ENCODE measurements around the gene SGTA. TPM values are rescaled to one million over a fixed set of nuclear protein-coding genes. Genes with fewer than 3 reads are reported as not detected.
"Not testable (repeated sequence)": the region's sequence is repeated elsewhere in the genome, so short reads cannot be mapped to it uniquely, and the experiment has no call there.

Gene SGTA
- total RNA-seq, 1 experiment from 2014 or later, result 114 TPM

DNA sequence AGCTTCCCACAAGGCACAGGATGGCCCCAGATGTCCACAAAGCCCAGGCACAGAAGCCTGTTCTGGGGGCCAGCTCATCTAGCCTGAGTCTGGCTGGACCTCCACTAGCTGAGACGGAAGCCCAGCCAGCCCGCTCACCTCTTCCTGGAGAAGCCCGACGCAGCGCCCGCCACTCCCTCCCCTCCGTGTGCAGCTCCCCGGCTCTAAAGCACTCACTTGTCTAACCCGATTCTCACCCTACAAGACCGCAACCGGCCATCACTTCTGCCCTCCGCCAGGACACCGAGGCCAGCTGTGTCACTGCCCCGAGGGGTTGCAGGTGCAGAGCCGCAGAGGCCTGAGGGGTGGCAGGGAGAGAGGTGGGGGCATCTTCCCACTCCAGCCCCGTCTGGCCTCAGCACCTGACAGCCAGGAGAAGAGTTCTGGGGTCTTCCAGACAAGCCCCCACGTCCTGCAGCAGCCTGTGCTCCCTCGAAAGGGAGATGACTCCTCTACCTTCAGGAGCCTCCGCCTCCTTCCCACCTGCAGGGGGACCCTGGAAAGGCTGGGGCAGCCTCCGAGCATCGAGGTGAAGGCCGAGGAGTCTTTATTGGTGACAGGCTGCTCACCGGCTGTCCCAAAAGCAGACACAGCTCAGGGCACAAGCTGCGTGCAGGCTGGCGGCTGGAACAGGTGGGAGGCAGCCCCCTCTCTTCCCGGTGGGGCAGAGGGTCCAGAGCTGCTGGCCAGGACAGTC is 56.0 kb downstream of the SGTA start:
- no peak for DNase-seq (ENCODE audit: low spot score)

DNA sequence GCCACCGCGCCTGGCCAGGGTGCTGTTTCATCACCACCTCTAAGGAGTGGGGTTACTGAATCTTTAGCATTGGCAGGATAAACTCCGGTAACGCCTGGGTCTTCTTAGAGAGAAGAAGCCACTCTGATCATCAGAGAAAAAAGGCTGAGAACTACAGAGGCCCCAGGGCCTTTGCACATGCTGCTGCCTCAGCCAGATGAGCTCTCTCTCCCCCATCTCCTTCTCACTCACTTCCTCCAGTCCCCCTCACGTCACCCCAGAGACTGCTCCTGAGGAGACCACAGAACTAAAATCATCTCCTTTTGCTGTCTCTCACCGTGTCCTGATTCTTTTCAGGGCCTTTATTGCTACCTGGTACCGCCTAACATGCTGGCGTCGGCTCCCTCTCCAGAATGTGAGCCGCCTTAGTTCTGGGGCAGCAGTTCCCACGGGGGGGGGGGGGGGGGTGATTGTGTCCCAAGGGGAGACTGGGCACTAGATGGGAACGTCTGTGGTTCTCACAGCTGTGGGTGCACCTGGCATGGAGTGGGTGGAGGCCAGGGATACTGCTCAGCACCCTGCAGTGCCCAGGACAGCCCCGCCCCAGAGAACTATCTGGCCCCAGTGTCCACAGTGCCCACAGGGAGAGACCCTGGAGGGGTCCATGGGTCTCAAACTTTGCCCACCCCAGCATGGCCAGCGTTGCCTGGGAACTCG is 56.8 kb downstream of the SGTA start:
- DNase-seq (ENCODE audit: low spot score), result peak; percentile 55

- no peak for DNase-seq (ENCODE audit: low spot score)
Observed at GRCh38 chr19:2724148-2724557, 58.9 kb downstream of the SGTA start.

GRCh38 chr19:2723747-2724146 is 59.3 kb downstream of the SGTA start:
- DNase-seq (ENCODE audit: low spot score), result no peak

- DNase-seq (ENCODE audit: low spot score), result no peak
Observed at GRCh38 chr19:2723345-2723715, 59.7 kb downstream of the SGTA start.

GRCh38 chr19:2722541-2723344 is 60.3 kb downstream of the SGTA start:
- DNase-seq (ENCODE audit: low spot score), result peak; percentile 95

- DNase-seq (ENCODE audit: low spot score), result no peak
Observed at GRCh38 chr19:2721570-2722540, 61.2 kb downstream of the SGTA start.

DNA sequence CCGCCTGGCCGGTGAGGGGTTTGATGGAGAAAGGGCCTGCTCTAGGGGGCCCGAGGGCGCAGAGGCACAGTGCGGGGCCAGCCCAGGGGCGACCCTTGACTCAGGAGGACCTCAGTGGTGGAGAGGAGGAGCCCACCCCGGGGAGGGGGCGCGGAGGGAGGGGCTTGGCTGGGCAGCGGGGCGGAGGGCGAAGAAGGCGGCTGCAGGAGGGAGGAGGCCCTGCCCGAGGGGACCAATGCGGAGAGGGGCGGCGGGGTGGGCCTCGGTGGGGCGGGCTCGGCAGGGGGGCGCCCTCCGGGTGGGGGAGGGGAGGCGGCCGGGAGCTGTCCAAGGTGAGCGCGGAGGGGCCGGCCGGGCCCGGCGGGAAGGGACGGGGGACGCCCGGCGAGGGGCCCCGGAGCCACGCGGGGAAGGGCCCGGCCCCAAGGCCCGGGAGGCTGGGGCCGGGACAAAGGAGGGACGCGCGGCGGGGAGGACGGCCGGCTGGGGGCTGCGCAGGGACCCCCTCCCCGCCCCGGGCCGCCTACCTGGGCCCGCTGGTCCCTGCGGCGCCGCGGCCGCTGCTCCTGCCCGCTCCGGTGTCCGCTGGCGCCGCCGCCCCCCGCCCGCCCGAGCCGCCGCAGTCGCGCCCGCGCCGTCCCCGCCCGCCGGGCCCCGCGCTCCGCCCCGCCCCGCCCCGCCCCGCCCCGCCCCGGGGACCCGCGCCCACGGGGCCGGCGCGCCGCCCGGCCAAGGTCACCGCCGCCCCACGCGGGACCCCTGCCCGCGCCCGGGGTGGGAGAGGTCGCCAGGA is 62.1 kb downstream of the SGTA start, which contains the start of gene DIRAS1:
TSS of gene DIRAS1 (minus strand) at position 596 of the 793 bp plus-strand sequence. CDS start 3,566 bp downstream, outside the sequence.
- DNase-seq (ENCODE audit: low spot score), result no peak

DNA sequence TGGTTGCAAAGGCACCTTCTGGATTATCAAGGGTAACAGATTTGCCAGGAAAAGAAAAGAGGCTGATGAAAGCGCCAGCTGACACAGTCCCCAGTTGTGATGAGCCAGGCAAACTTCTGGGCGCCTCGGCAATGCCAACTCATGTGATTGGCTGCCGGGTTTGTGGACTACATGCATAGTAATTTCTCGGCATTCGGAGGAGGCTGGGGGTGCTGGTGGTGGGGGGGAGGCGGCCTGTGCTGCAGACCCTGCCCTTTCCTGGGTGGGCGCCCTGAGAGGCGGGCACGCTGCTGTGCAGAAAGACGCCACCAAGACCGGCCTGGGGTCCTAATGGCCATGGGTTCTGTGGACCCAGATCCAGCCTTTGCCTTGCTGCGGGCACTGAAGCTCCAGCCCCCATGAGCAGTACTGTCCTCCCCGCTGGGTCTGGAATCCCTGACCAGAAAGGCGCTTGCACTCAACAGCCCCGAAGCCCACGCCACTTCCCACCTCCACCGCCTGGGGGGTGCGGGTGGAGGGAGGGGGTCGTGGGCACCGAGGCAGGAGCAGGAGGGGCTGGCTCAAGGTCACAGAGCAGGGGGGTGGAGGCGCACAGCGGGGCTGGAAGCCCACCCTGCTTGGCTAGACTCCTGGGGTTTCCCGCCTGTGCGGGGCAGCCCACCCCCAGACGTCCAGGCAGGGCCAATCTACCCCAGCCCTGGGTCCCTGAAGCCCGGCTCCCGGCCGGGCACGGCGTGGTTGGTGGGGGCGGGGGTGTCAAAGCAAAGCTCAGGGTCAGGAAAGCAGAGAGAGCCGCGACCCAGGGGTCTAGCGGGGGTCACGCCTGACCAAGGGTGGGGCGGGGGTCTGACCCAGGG is 62.9 kb downstream of the SGTA start:
- peak; percentile 37 for DNase-seq (ENCODE audit: low spot score)

- DNase-seq (ENCODE audit: low spot score), result no peak
Observed at GRCh38 chr19:2719232-2719735, 63.8 kb downstream of the SGTA start.

DNA sequence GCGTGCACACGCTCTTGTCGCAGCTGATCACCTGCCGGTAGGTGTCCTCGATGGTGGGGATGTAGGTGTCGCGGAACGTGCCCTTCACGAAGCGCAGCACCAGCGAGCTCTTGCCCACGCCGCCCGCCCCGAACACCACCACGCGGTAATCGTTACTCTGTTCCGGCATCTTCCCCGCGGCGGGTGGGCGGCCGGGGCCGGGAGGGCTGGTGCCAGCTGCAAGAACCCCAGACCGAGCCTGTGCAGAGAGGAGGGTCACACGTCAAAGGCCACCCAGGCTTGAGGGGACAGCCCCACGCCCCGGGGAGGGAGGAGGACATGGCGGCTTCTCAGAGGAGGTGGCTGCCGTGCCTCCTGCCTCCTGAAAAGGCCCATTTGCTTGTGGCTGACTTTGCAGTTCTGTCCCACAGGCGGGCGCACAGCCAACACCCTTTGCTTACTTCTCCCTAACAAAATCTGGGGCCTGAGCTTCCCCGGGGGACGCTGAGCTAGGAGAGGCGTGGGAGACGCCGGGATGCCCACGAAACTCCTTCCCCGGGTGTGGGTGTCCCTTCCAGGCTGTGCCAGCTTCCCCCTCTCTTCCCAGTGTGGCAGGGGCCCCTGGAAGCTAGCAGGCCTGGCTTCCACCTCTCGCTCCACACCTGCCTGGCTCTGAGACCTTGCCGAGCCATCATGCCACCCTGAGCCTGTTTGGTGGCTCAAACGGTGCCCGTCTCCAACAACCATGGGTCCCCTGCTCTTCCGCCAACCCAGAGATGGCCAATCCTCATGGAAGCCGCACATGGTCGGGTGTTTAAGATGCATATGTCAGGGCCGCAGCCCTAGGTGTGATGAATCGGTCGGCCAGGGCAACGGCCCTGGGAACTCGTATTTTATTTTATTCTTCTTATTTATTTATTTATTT is 65.2 kb downstream of the SGTA start:
- no peak for DNase-seq (ENCODE audit: low spot score)

GRCh38 chr19:2716722-2717637 is 66.1 kb downstream of the SGTA start:
- DNase-seq (ENCODE audit: low spot score), result no peak

DNA sequence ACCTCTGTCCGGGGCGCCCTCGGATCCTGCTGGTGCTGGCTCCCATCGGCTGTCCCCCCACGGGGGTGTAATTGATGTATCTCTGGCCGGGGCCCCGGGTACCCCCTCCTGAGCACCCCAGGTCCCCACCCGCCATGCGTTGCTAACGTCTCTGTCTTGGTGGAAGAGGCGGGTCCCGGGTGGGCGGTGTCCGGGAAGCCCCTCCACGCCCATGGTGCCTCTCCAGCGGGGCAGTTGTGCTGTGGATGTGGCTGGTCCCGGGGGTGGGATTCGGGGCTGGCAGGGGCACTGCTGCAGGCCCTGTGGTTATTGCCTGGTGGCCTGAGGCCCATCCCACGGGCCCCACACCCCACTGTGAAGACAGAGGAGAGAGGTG is 66.8 kb downstream of the SGTA start:
- DNase-seq (ENCODE audit: low spot score), result no peak

DNA sequence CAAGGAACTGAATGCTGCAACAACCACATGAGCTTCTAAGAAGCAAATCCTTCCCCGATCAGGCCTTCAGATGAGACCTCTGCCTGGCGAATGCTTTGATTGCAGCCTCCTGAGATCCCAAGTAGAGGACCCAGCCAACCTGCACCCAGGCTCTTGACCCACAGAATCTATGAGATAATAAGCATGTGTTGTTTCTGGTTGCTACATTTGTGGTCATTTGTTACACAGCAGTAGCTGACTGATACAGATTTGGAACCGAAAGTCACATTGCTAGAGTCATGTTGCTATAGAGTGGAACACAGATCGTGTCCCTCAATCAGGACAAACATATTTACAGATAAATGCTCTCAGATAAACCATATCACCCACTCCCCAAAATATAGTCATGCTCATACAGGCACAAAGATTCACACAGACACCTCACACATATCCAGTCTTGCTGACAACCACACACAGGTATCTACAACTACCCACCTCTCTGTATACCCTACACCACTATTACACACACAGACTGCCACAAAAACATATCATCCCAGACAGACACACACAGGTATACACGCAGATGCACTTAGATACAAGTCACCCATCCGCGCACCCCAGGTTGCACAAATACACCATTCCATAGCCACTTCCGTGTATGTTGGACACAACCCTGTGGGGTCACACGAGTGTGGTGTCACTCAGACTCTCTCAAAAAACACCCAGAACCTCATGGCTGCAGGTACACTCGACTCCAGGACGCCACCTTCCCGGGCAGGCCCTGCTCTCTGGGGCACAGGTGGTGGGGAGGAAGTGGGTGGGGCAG is 67.4 kb downstream of the SGTA start:
- no peak for DNase-seq (ENCODE audit: low spot score)

DNA sequence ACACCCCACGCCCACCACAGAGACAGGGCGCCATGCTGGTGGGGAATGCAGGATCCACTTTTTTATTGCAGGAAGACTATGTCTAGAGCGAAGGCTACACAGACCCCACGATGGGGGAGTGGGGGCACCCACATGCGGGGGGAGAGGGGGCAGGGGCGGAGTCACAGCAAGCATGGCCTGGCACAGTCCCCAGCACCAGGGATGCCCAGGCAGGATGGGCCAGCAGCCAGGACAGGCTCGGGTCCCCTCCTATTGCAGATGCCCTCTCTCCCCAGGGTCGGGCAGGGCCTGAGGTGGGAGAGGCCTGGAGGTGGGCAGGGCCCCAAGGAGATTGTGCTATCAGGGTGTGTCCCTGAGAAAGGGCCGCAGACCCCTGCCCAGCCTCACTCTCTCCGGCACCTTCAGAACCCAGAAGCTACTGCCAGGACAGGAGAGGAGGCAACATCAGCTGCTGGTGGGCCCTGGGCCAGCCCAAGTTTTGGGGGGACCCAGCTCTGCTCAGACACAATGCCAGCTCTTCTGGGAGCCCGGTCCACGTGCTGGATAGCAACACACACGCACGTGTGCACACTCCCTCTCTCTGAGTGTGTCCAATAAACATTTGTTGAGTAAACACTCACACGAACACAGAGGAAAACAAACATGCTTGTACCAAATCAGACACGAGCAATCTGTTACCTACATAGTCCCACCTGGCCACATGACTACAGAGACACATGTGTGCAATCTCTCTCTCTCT is 68.4 kb downstream of the SGTA start:
- no peak for DNase-seq (ENCODE audit: low spot score)

GRCh38 chr19:2714102-2714501 is 69.0 kb downstream of the SGTA start:
- not testable (repeated sequence) for DNase-seq (ENCODE audit: low spot score)
